WTC11 (cell line): Measurements from ENCODE around the gene OPN1MW3.

ENCODE experiments used
- ATF1 ChIP-seq: sonication (generic); formaldehyde crosslinking; IDR thresholded peaks from 2 replicates; pipeline ENCODE4 v1.8.1; 2023; ENCODE audit warnings: mild to moderate bottlenecking, moderate library complexity, missing genetic modification reagents
- CBFB ChIP-seq: sonication (generic); formaldehyde crosslinking; IDR thresholded peaks from 2 replicates; pipeline ENCODE4 v1.8.1; 2022; ENCODE audit warnings: mild to moderate bottlenecking, low read depth, missing genetic modification reagents
- ELF4 ChIP-seq: sonication (generic); formaldehyde crosslinking; IDR thresholded peaks from 2 replicates; pipeline ENCODE4 v1.8.1; 2022; ENCODE audit warnings: low read depth, mild to moderate bottlenecking, moderate library complexity, missing genetic modification reagents
- NR1H2 ChIP-seq: sonication (generic); formaldehyde crosslinking; IDR thresholded peaks from 2 replicates; pipeline ENCODE4 v1.9.0; 2021; ENCODE audit warnings: mild to moderate bottlenecking, moderate library complexity, missing genetic modification reagents
- RELA ChIP-seq: sonication (generic); formaldehyde crosslinking; IDR thresholded peaks from 2 replicates; pipeline ENCODE4 v1.8.1; 2022; ENCODE audit warnings: missing genetic modification reagents, mild to moderate bottlenecking, borderline replicate concordance
- SMAD4 ChIP-seq: sonication (generic); formaldehyde crosslinking; IDR thresholded peaks from 2 replicates; pipeline ENCODE4 v1.8.0; 2022; ENCODE audit warnings: mild to moderate bottlenecking, missing genetic modification reagents
- SP1 ChIP-seq: sonication (generic); formaldehyde crosslinking; conservative IDR thresholded peaks from 2 replicates; pipeline ENCODE4 v1.8.1; 2022; ENCODE audit warnings: missing genetic modification reagents
- ZNF138 ChIP-seq: sonication (generic); formaldehyde crosslinking; conservative IDR thresholded peaks from 2 replicates; pipeline ENCODE4 v1.8.1; 2022; ENCODE audit warnings: mild to moderate bottlenecking, moderate library complexity, missing genetic modification reagents
- TF ChIP-seq, protein P1 (sequence below): fragments of 200-600 bp; IDR thresholded peaks from 2 replicates; pipeline ENCODE4 v1.8.0; 2022; ENCODE audit warnings: antibody characterized with exemption
- TF ChIP-seq, protein P2 (sequence below): sonication (generic); formaldehyde crosslinking; IDR thresholded peaks from 2 replicates; pipeline ENCODE4 v1.8.1; 2023; ENCODE audit warnings: mild to moderate bottlenecking, missing genetic modification reagents
- TF ChIP-seq, protein P3 (sequence below): sonication (generic); formaldehyde crosslinking; IDR thresholded peaks from 2 replicates; pipeline ENCODE4 v1.8.1; 2023; ENCODE audit warnings: mild to moderate bottlenecking, missing genetic modification reagents, moderate library complexity
- TF ChIP-seq, protein P4 (sequence below): sonication (generic); formaldehyde crosslinking; IDR thresholded peaks from 2 replicates; pipeline ENCODE4 v1.8.0; 2022; ENCODE audit warnings: mild to moderate bottlenecking, missing genetic modification reagents
- TF ChIP-seq, protein P5 (sequence below): sonication (generic); formaldehyde crosslinking; IDR thresholded peaks from 2 replicates; pipeline ENCODE4 v1.8.0; 2022; ENCODE audit warnings: missing genetic modification reagents

DNA sequence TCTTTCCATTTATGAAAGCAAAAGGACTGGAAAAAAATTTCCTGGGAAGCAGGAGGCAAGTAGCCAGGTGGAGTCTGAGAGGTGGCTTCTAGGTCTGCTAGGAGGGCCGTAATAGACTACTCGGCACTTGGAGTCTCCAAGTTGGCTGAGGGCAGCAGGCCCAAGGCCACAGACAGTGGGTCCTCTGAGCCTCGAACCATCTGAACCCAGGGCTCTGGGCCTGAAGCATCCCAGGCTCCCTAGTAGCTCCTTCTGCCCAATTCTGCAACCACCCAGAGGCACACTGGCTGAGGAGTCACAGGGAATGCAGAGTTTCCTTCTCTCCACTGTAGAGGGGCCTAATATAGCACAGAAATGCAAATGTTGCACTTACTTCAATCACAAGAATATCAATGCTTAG, 58.0 kb downstream of the OPN1MW3 start:
- TF ChIP-seq CBFB (CRISPR knock-in tag) (no peak), SP1 (CRISPR knock-in tag) (no peak), ATF1 (CRISPR knock-in tag) (no peak), NR1H2 (CRISPR knock-in tag) (no peak), RELA (no peak), SMAD4 (CRISPR knock-in tag) (no peak), ZNF138 (CRISPR knock-in tag) (no peak), ELF4 (CRISPR knock-in tag) (no peak)
- TF ChIP-seq, protein P1, sequence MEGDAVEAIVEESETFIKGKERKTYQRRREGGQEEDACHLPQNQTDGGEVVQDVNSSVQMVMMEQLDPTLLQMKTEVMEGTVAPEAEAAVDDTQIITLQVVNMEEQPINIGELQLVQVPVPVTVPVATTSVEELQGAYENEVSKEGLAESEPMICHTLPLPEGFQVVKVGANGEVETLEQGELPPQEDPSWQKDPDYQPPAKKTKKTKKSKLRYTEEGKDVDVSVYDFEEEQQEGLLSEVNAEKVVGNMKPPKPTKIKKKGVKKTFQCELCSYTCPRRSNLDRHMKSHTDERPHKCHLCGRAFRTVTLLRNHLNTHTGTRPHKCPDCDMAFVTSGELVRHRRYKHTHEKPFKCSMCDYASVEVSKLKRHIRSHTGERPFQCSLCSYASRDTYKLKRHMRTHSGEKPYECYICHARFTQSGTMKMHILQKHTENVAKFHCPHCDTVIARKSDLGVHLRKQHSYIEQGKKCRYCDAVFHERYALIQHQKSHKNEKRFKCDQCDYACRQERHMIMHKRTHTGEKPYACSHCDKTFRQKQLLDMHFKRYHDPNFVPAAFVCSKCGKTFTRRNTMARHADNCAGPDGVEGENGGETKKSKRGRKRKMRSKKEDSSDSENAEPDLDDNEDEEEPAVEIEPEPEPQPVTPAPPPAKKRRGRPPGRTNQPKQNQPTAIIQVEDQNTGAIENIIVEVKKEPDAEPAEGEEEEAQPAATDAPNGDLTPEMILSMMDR, result no peak
- TF ChIP-seq, protein P2, sequence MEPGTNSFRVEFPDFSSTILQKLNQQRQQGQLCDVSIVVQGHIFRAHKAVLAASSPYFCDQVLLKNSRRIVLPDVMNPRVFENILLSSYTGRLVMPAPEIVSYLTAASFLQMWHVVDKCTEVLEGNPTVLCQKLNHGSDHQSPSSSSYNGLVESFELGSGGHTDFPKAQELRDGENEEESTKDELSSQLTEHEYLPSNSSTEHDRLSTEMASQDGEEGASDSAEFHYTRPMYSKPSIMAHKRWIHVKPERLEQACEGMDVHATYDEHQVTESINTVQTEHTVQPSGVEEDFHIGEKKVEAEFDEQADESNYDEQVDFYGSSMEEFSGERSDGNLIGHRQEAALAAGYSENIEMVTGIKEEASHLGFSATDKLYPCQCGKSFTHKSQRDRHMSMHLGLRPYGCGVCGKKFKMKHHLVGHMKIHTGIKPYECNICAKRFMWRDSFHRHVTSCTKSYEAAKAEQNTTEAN, result no peak
- TF ChIP-seq, protein P3, sequence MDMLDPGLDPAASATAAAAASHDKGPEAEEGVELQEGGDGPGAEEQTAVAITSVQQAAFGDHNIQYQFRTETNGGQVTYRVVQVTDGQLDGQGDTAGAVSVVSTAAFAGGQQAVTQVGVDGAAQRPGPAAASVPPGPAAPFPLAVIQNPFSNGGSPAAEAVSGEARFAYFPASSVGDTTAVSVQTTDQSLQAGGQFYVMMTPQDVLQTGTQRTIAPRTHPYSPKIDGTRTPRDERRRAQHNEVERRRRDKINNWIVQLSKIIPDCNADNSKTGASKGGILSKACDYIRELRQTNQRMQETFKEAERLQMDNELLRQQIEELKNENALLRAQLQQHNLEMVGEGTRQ, result no peak
- TF ChIP-seq, protein P4, sequence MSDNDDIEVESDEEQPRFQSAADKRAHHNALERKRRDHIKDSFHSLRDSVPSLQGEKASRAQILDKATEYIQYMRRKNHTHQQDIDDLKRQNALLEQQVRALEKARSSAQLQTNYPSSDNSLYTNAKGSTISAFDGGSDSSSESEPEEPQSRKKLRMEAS, result no peak
- TF ChIP-seq, protein P5, sequence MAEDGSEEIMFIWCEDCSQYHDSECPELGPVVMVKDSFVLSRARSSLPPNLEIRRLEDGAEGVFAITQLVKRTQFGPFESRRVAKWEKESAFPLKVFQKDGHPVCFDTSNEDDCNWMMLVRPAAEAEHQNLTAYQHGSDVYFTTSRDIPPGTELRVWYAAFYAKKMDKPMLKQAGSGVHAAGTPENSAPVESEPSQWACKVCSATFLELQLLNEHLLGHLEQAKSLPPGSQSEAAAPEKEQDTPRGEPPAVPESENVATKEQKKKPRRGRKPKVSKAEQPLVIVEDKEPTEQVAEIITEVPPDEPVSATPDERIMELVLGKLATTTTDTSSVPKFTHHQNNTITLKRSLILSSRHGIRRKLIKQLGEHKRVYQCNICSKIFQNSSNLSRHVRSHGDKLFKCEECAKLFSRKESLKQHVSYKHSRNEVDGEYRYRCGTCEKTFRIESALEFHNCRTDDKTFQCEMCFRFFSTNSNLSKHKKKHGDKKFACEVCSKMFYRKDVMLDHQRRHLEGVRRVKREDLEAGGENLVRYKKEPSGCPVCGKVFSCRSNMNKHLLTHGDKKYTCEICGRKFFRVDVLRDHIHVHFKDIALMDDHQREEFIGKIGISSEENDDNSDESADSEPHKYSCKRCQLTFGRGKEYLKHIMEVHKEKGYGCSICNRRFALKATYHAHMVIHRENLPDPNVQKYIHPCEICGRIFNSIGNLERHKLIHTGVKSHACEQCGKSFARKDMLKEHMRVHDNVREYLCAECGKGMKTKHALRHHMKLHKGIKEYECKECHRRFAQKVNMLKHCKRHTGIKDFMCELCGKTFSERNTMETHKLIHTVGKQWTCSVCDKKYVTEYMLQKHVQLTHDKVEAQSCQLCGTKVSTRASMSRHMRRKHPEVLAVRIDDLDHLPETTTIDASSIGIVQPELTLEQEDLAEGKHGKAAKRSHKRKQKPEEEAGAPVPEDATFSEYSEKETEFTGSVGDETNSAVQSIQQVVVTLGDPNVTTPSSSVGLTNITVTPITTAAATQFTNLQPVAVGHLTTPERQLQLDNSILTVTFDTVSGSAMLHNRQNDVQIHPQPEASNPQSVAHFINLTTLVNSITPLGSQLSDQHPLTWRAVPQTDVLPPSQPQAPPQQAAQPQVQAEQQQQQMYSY (CRISPR knock-in tag), result no peak
